Midbrain (tissue), 1 donor: ENCODE measurements around the gene TCERG1L.

Source experiments
- DNase-seq: peaks from one replicate; lab custom pipeline; 2025; lab: John Stamatoyannopoulos, UW

TCERG1L gene

DNA sequence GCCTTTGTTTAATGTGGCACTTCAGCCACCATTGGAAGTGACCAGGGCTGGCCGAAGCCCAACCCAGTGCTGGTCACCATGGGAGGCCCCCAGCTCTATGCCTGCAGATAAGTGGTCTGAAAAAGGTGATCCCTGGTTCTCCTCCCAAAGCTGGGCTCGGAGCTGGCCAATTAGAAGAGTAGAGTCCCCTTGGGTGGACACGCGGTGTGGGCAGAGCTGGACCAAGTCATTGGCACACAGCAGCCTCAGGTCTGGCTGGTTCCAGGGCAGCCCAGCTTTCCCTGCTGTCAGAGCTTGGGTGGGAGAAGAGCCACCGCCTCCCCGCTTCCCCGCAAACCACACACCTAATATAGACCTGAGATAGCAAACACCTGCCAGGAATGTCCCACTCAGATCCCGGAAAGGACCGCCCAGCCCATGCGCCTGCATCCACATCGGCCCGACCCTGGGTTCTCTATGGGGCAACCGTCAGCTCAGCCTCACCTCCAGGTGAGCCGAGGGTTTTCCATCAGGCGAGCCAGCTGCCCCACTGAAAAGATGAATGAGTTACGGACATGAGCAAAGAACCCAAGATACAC, 84.3 kb downstream of the TCERG1L start:
- no peak for DNase-seq

- no peak for DNase-seq
These were observed 84.9 kb downstream of the TCERG1L start for GRCh38 chr10:131226446-131227162.

DNA sequence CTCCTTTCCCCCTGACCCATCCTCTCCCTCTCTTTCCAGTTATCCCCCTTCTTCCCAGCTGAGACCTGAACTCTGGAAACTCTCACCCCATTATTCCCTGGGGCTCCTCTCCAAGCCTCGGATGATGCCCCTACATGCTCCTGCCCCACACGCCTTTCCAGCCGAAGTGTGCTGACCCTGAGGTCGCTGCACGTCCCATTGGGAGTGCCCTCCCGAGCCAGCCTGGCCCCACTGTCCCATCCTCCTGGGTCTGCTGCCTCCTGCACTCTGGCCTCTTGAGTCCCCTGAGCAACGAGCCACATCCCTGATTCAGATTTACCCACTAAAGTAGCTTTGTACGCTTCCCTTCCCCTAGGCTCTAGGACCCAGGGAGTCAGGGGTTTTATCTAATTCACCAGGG, 87.4 kb downstream of the TCERG1L start:
- no peak for DNase-seq

GRCh38 chr10:131223422-131223821, 88.1 kb downstream of the TCERG1L start:
- DNase-seq, result no peak

DNA sequence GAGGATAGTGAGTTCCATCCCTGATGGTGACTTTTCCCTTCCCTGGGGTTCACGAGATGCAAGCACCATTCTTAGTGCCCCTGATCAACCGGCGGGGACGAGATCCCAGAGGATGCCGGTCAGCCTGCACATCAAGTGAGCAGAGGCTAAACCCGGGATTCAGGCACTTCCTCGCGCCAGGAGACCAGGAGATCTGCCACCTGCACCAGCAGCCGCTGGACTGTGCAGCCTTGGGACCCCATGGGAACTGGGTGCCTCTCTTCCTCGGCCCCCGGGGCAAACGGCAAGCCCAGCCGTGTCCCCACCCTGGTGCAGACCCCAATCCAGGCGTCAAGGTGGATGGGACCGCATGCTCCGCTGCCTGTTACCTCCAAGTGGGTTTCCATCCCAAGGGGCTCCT, 88.5 kb downstream of the TCERG1L start:
- no peak for DNase-seq

DNA sequence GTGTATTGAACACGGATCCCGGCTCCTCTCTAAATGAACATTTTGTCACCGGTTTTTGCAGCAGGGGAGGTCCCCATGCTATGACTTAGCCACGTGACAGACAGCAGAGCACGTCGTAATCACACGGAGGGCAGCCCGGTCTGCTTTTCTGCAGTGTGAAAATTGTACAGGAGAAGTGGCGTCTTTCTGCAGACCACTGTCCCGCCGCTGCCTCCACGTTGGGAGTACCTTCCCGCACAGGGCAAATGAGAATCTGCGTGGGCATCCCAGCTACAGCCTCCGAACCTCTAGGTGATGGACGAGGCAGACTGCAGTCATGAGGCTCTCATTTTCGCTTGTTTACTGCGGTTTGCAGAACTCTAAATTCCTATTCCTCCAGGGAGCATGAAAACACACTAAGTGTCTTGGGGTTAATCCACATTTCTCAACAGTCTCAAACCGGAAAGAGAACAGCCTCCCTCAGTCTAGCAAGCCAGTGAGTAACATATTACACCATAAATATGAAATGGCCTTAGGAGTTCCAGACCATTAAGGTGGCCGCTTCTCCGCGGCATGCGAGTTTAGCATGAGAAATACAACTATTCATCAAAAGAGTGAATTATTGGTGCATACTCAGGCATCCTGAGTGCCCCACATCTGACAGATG, 89.8 kb downstream of the TCERG1L start:
- DNase-seq, result no peak

DNA sequence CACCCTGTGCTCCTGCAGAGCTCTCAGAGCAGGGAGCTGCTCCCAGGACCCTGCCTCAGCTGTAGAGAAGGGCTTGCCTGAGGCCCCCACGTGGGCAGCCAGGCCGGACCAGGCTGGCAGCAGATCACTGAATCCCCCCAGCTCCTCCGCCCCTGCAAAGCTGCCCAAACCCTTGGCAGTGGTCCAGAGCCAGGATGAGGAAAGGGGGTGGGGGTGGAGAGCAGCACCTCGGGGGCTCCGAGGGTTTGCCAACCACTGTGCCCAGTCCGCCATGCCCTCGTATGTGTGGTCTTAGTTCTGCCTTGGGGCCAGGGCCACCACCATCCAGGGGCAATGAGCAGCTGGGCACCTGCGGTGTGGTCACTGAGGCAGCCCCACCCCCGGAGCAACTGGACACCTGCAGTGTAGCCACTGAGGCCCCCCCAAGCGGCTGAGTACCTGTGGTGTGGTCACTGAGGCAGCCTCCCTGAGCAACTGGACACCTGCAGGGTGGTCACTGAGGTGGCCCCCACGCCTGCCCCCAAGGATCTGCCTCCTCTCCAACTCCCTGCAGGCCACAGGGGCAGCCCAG, 90.8 kb downstream of the TCERG1L start:
- no peak for DNase-seq

DNA sequence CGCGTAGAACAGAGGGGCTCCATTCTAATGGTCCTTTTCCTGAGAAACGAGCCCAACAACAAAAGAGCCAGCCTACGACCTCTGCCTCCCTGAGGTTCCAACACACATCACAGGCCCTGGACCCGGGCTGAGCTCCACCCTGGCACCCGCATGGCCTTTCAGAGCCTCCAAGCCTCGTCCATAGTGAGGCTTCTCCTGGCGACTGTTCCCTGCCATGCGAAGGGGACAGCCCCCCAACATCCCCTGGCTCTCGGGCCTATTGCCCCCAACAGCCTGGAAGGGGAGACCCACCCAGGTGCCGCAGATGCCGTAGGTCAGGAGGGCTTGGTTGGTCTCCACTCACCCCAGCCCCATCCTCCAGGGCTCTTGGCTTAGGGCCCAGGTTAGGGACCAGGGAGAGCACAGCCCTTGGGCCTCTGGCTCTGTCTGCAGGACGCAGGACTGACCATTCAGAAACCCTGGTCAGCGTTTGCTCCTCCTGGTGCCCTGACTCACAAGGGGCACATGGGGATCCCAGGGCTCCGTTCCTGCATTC, 91.5 kb downstream of the TCERG1L start:
- no peak for DNase-seq

GRCh38 chr10:131219584-131219886, 92.0 kb downstream of the TCERG1L start:
- DNase-seq, result no peak

- no peak for DNase-seq
These were observed 92.5 kb downstream of the TCERG1L start for GRCh38 chr10:131218811-131219583.

DNA sequence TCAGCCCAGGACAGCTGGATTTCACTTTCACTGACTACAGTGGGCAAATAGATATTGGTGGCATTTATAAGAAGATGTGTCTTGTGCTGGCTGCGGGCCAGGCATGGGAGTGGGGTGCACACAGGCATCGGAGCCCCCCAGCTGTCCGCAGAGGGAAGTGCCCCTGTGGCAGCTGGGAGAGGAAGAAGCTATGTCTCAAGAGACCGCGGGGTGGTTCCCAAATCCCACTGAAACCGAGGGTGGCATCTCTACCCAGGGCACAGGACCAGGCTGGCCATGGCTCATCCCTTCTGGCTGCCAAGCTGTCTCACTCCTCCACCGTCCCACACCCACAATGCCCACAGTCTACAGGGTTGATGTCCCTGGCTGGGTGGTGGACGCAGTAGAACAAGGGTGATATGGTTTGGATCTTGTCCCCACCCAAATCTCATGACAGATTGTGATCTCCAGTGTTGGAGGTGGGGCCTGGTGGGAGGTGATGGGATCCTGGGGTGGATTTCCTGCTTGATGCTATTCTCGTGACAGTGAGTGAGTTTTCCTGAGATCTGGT, 94.8 kb downstream of the TCERG1L start:
- DNase-seq, result no peak

- DNase-seq, result no peak
These were observed 95.7 kb downstream of the TCERG1L start for GRCh38 chr10:131215776-131216175.

DNA sequence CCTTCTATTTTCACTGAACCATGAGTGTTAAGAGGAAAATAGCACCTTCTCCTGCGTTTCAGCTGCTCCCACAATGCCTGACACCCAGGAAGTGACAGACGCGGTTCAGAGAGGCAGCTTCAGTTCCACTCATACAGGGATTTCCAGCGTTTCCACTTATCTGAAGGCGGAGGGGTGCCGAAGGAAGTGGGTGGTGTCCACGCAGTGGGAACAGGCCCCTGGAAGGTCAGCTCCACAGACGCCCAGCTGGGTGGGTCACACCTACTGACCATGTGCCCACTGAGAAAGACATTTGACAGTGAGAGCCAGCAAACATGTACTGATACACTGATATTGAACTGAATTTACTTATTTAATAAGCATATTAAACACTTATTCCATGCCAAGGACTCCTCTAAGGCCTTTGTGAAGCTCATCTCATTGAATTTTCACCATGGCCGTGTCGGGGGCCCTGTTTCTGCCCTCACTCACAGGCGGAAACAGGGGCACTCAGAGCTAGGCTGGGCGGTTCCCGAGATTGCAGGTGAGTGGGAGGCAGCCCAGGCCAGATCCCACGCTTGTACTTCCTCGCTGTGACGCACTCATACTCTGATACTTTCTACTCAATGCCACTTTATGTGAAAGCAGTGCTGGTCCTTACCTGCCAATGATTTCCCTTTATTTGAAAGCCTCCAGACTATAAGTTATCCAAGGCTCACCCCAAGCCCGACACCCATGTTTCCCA, 96.8 kb downstream of the TCERG1L start:
- no peak for DNase-seq

DNA sequence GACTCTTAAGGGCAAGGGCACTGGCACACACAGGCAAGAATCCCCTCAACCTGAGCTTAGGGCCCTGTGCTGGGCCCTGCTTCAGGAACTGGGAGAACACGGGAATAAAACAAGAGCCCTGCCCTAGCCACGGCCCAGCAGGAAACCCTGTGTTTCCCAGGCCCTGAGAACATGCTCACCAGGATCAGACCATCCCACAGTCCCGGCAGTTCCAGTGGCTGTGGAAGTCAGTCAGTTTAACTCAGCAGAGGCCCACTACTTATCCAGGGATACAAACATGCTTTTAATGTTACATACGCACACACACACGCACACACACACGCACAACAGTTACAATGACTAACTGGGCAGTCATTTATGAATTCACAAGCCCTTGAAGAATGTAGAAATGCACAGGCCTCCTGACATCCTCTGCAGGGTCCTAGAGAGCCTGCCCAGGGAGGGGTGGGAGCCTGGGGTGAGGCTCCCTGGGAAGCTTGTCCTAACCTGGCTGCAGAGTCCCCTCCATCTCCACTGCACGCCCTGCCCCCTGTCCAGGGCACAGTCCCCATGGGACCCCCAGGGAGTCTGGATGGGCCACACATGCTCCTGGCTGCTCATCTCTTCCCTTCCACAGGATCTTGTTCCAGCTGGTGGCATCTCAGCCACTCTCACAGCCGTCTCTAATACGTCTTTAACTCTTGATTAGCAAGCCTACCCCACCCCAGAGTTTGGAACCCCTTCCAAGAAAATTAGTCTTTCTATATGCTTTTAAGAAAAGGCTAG, 97.6 kb downstream of the TCERG1L start:
- no peak for DNase-seq

DNA sequence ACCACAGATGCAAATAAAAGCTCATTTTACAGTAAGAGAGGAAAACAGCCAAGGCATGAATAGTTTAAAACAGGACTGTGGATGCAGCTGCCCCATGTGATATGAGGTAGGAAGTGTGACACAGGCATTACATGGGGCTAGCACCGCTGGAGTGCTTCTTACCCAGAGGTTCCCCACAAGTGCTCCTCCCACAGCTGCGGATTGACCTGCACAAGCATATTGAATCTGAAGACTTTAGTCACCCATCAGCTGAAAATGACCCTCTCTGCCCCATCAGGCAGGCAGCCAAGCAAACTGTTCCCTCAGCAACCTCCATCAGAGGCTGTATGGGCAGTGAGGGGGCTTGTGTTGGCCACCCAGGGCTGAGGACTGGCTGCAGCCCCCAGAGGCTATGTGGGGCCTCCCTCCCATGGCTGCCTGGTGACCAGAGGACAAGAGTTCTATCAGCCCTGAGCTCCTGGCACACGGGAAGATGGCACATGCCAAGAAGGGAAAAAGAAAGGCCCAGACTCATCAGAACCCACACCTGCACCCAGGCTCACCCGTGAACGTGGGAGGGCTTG, 98.7 kb downstream of the TCERG1L start:
- no peak for DNase-seq

GRCh38 chr10:131211965-131212619, 99.4 kb downstream of the TCERG1L start:
- no peak for DNase-seq

- DNase-seq, result no peak
These were observed 100.0 kb downstream of the TCERG1L start for GRCh38 chr10:131211559-131211958.

DNA sequence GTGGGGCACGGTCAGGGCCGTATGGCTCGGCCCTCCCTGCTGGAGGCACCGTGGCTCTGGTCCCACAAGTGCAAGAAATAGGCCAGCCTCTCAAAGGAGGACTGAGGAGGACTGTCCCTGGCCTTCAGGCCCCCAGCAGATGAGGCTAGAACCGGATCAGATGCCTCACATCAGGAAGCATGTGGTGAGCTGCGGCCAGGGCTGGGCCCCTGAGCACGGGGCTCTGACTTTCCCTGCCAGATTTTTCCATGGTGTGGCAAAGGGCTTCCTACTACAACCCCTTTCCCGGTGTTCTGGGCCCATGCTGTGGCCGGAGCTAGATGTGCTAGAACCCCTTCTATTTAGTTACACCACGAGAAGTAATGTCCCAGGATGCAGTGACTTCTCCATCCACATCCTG, 100.4 kb downstream of the TCERG1L start:
- DNase-seq, result no peak

GRCh38 chr10:131210181-131210580, 101.3 kb downstream of the TCERG1L start:
- no peak for DNase-seq
